ENCODE measurements around the gene HOXC13. TPM values are rescaled to one million over a fixed set of nuclear protein-coding genes. Genes with fewer than 3 reads are reported as not detected.

HOXC13 gene
- total and polyA plus RNA-seq, 9 of the 15 experiments (the other 6 are each of a cell fraction or from before 2014, with no cell fraction given) = 0.03 to 0.29 (median 0.17) TPM; not detected in 2

DNA sequence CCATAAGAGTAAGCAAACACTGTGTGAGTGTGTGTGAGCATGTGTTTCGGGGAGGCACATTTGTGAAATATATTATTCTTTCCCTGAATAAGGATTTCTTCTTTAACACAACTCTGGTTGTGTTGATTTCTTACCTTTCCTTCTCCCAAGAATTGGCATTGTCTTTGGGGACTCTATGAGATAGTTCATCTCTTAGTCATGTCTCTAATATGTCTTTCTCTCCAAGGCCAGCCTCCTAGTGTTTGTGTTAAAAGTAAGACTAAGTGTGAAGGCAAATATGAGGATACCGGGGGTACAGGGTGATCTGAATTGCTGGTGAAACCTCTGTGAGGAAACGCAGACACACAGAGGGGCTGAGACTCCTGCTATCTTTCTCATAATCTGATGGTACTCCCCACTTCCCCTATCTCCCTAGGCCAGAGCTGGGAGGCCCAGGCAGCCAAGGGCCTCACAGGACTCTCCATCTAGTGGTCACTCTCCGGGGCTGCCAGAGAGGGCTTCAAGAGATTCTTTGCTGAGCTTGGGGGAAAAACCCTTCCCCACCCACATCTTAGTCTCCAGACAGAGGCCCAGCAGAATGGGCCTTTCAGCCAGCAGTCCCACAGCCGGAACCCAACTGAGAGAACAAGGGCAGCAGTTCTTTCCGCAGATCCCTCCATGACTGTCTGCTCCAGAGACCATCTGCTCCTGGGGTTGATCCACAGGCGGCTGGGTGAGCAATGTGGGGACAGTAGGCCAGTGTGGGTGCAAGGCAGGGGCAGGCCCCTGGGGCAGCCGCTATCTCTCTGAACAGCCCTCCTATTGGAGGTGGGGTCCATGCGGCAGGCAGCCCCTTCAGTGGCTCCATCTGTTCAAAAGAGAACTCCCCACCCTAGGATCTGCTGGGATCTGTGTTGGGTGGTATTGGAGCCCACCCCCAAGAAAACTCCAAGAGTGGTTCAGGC lies 10.3 kb downstream of the HOXC13 start (continued):
- TF ChIP-seq ZNF518B (CRISPR knock-in tag; IDR thresholded peaks at IDR 0.05) = no peak
- no peak for TF ChIP-seq ARHGAP35 (IDR thresholded peaks at IDR 0.05; ENCODE audit: partially characterized antibody)
- no peak; the same call in 1 of the 2 replicates for TF ChIP-seq SMC3 (conservative IDR thresholded peaks at IDR 0.05; ENCODE audit: insufficient read depth, low read depth, low read length)
- no peak for TF ChIP-seq PHF21A (IDR thresholded peaks at IDR 0.05; ENCODE audit: borderline replicate concordance, low read depth)
- no peak for TF ChIP-seq RNF219 (CRISPR knock-in tag; IDR thresholded peaks at IDR 0.05)
- TF ChIP-seq RHOXF2B (CRISPR knock-in tag; conservative IDR thresholded peaks at IDR 0.05) = no peak
- TF ChIP-seq NFE2L1 (tag; IDR thresholded peaks at IDR 0.05; ENCODE audit: borderline replicate concordance, low read depth) = no peak
- TF ChIP-seq, protein P1, sequence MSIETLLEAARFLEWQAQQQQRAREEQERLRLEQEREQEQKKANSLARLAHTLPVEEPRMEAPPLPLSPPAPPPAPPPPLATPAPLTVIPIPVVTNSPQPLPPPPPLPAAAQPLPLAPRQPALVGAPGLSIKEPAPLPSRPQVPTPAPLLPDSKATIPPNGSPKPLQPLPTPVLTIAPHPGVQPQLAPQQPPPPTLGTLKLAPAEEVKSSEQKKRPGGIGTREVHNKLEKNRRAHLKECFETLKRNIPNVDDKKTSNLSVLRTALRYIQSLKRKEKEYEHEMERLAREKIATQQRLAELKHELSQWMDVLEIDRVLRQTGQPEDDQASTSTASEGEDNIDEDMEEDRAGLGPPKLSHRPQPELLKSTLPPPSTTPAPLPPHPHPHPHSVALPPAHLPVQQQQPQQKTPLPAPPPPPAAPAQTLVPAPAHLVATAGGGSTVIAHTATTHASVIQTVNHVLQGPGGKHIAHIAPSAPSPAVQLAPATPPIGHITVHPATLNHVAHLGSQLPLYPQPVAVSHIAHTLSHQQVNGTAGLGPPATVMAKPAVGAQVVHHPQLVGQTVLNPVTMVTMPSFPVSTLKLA (conservative IDR thresholded peaks at IDR 0.05) = no peak
- TF ChIP-seq HINFP (tag; conservative IDR thresholded peaks at IDR 0.05; ENCODE audit: low read depth) = no peak
- TF ChIP-seq, protein P2, sequence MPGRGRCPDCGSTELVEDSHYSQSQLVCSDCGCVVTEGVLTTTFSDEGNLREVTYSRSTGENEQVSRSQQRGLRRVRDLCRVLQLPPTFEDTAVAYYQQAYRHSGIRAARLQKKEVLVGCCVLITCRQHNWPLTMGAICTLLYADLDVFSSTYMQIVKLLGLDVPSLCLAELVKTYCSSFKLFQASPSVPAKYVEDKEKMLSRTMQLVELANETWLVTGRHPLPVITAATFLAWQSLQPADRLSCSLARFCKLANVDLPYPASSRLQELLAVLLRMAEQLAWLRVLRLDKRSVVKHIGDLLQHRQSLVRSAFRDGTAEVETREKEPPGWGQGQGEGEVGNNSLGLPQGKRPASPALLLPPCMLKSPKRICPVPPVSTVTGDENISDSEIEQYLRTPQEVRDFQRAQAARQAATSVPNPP (IDR thresholded peaks at IDR 0.05; ENCODE audit: borderline replicate concordance, insufficient read depth, insufficient read length) = no peak
- TF ChIP-seq CCAR2 (IDR thresholded peaks at IDR 0.05; ENCODE audit: low read depth, low read length) = no peak
- TF ChIP-seq KLF10 (CRISPR knock-in tag; IDR thresholded peaks at IDR 0.05) = no peak

All from K562 (cell line).